ENCODE results near the gene ANGPTL8. TPM values are rescaled to one million over a fixed set of nuclear protein-coding genes. Genes with fewer than 3 reads are reported as not detected.

ANGPTL8 gene
- total and polyA plus RNA-seq, 2 experiments from 2014 or later: not detected

GRCh38 chr19:11240008-11240444 is 607 bp downstream of the ANGPTL8 start (continued):
- TF ChIP-seq ZNF462 (CRISPR knock-in tag; IDR thresholded peaks at IDR 0.05) (no peak), STAT1 (IDR thresholded peaks at IDR 0.05; ENCODE audit: unreplicated experiment) (no peak), POLR2AphosphoS5 (IDR thresholded peaks at IDR 0.05; ENCODE audit: low read depth) (no peak), CTCF (conservative IDR thresholded peaks at IDR 0.05; ENCODE audit: low read depth in 2 of 2) (no peak)

- DNase-seq (ENCODE audit: low spot score): no peak
- Histone ChIP-seq H3K4me1 (ENCODE audit: insufficient read depth) (no peaks in the 10 kb centered on the region), H3K79me2 (replicated peaks; ENCODE audit: insufficient read depth) (no peaks in the 10 kb centered on the region), H3F3A (replicated peaks; ENCODE audit: low read depth) (no peaks in the 10 kb centered on the region), H4K20me1 (replicated peaks; ENCODE audit: insufficient read depth) (no peaks in the 10 kb centered on the region; the same call in 1 of the 2 replicates), H3K4me3 (no peak overlapping the region), H2AFZ (no peak overlapping the region), H3K36me3 (ENCODE audit: insufficient read depth) (no peaks in the 10 kb centered on the region), H3K9me2 (ENCODE audit: insufficient read depth) (no peaks in the 10 kb centered on the region), H3K4me2 (no peak overlapping the region), H3K27me3 (ENCODE audit: insufficient read depth) (no peaks in the 10 kb centered on the region), H3K27ac (ENCODE audit: low read depth) (no peak overlapping the region)
- Mint-ChIP-seq H3K4me3 (no peak overlapping the region), H3K36me3 (ENCODE audit: low read depth) (peaks cover 36% of the 10 kb centered on the region), H3K27ac (no peak overlapping the region), H3K27me3 (ENCODE audit: insufficient read depth, low read depth, poor library complexity) (peaks cover 10% of the 10 kb centered on the region), H3K4me1 (peaks cover 6% of the 10 kb centered on the region), H3K9me3 (no peaks in the 10 kb centered on the region)
- ATAC-seq: no peak
- TF ChIP-seq JUNB (IDR thresholded peaks at IDR 0.05; ENCODE audit: unreplicated experiment) (no peak), POLR2AphosphoS5 (IDR thresholded peaks at IDR 0.05; ENCODE audit: low read depth) (no peak), ZNF462 (CRISPR knock-in tag; IDR thresholded peaks at IDR 0.05) (no peak), NANOG (IDR thresholded peaks at IDR 0.05; ENCODE audit: borderline replicate concordance) (no peak), EZH2 (IDR thresholded peaks at IDR 0.05; ENCODE audit: low read depth, unreplicated experiment) (no peak), CREB1 (CRISPR knock-in tag; IDR thresholded peaks at IDR 0.05; ENCODE audit: low read depth) (no peak)
These were observed 2.6 kb downstream of the ANGPTL8 start for GRCh38 chr19:11242025-11242424.
